ENCODE results near the gene USP47.

DNA sequence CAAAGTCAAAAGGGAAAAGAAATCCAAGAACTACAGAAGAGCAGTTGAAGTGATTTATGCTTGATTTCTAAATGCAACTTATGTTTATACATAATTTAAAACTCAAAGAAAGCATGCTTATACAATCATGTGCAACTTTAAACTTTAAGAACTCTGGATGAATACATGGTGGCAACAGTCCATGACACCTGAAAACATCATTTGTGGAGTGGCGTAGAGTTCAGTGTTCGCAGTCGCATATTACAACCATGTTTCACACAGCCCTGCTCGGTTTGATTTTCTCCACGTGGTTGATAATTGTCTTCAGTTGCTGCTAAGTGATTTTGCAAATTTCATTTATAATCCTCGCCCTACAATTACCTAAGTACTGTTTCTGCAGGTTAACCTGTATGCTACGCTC, 121.3 kb downstream of the USP47 start:
- no peak for TF ChIP-seq POLR2AphosphoS5 (IDR thresholded peaks at IDR 0.05; ENCODE audit: low read depth)
- no peak for TF ChIP-seq CTCF (conservative IDR thresholded peaks at IDR 0.05; ENCODE audit: low read depth in 2 of 2)
- TF ChIP-seq CREB1 (CRISPR knock-in tag; IDR thresholded peaks at IDR 0.05; ENCODE audit: low read depth): no peak
- TF ChIP-seq, protein P1, sequence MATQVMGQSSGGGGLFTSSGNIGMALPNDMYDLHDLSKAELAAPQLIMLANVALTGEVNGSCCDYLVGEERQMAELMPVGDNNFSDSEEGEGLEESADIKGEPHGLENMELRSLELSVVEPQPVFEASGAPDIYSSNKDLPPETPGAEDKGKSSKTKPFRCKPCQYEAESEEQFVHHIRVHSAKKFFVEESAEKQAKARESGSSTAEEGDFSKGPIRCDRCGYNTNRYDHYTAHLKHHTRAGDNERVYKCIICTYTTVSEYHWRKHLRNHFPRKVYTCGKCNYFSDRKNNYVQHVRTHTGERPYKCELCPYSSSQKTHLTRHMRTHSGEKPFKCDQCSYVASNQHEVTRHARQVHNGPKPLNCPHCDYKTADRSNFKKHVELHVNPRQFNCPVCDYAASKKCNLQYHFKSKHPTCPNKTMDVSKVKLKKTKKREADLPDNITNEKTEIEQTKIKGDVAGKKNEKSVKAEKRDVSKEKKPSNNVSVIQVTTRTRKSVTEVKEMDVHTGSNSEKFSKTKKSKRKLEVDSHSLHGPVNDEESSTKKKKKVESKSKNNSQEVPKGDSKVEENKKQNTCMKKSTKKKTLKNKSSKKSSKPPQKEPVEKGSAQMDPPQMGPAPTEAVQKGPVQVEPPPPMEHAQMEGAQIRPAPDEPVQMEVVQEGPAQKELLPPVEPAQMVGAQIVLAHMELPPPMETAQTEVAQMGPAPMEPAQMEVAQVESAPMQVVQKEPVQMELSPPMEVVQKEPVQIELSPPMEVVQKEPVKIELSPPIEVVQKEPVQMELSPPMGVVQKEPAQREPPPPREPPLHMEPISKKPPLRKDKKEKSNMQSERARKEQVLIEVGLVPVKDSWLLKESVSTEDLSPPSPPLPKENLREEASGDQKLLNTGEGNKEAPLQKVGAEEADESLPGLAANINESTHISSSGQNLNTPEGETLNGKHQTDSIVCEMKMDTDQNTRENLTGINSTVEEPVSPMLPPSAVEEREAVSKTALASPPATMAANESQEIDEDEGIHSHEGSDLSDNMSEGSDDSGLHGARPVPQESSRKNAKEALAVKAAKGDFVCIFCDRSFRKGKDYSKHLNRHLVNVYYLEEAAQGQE (IDR thresholded peaks at IDR 0.05; ENCODE audit: unreplicated experiment): no peak
- TF ChIP-seq EZH2 (IDR thresholded peaks at IDR 0.05; ENCODE audit: low read depth, unreplicated experiment): no peak
- no peak for TF ChIP-seq JUNB (IDR thresholded peaks at IDR 0.05; ENCODE audit: unreplicated experiment)
- no peak for TF ChIP-seq EZH2phosphoT487 (IDR thresholded peaks at IDR 0.05; ENCODE audit: unreplicated experiment)
- no peak for TF ChIP-seq ZNF331 (CRISPR knock-in tag; IDR thresholded peaks at IDR 0.05; ENCODE audit: low read depth)
- TF ChIP-seq, protein P2, sequence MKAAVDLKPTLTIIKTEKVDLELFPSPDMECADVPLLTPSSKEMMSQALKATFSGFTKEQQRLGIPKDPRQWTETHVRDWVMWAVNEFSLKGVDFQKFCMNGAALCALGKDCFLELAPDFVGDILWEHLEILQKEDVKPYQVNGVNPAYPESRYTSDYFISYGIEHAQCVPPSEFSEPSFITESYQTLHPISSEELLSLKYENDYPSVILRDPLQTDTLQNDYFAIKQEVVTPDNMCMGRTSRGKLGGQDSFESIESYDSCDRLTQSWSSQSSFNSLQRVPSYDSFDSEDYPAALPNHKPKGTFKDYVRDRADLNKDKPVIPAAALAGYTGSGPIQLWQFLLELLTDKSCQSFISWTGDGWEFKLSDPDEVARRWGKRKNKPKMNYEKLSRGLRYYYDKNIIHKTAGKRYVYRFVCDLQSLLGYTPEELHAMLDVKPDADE (IDR thresholded peaks at IDR 0.05): no peak
- TF ChIP-seq STAT1 (IDR thresholded peaks at IDR 0.05; ENCODE audit: unreplicated experiment): no peak
- no peak for TF ChIP-seq ZNF114 (CRISPR knock-in tag; IDR thresholded peaks at IDR 0.05)
- no peak for TF ChIP-seq NANOG (IDR thresholded peaks at IDR 0.05; ENCODE audit: borderline replicate concordance)
